Endothelial cell of umbilical vein (primary cell): ENCODE results near the gene CFAP141. TPM values are rescaled to one million over a fixed set of nuclear protein-coding genes. Genes with fewer than 3 reads are reported as not detected.

Experiments
- BruUV-seq: library from RNA; stranded (reverse); fragments of 400-500 nt; replicated peaks from 2 replicates; lab custom pipeline; 2021; lab: Mats Ljungman, UMichigan
- CTCF ChIA-PET: fragments of 300-600, 350-600 bp; sonication (Branson Sonifier 250); formaldehyde crosslinking; loops from one replicate; lab custom pipeline; 2021; ENCODE audit warnings: antibody characterized with exemption, inconsistent platforms; lab: Charles Lee
- POLR2A ChIA-PET: fragments of 300-600, 350-600 bp; sonication (Branson Sonifier 250); formaldehyde crosslinking; loops from one replicate; lab custom pipeline; 2021; ENCODE audit warnings: antibody characterized with exemption, inconsistent platforms; lab: Charles Lee
- DNase-seq: peaks from one replicate; pipeline ENCODE4 v3.0.0-alpha.2; 2011; ENCODE audit warnings: low read depth, low spot score
- FAIRE-seq: peaks from 2 replicates; lab custom pipeline; 2011; peaks lifted over from hg19 to GRCh38; lab: Jason Lieb, UNC
- H2AFZ ChIP-seq: 2 replicates; pipeline ENCODE4 v1.6.0; 2012; ENCODE audit warnings: low read depth, low read length, control low read depth, inconsistent platforms
- H3K27ac ChIP-seq: 2 replicates; pipeline ENCODE4 v1.5.1; 2011; ENCODE audit warnings: low read depth, mild to moderate bottlenecking, control low read depth, low read length, moderate library complexity; ENCODE audit not compliant: insufficient read depth
- H3K27me3 ChIP-seq, 2 experiments: 2 replicates each; pipeline versions ENCODE4 v1.6.0 to v1.6.1; 2011; ENCODE audit warnings: low read length in 2 of 2, mixed read lengths in 1 of 2; ENCODE audit not compliant: control insufficient read depth in 2 of 2, insufficient read depth in 2 of 2
- H3K36me3 ChIP-seq, 2 experiments: 2 replicates in 1 of 2; 3 replicates in 1 of 2; pipeline ENCODE4 v1.5.1; 2011; ENCODE audit warnings: low read length in 2 of 2, mild to moderate bottlenecking in 1 of 2, moderate library complexity in 1 of 2; ENCODE audit not compliant: control insufficient read depth in 2 of 2, insufficient read depth in 2 of 2; ENCODE audit errors: extremely low read depth in 1 of 2
- H3K4me1 ChIP-seq: 3 replicates; pipeline ENCODE4 v1.5.1; 2011; ENCODE audit warnings: mild to moderate bottlenecking, low read length; ENCODE audit not compliant: control insufficient read depth, insufficient read depth; ENCODE audit errors: extremely low read depth
- H3K4me2 ChIP-seq: 2 replicates; pipeline ENCODE4 v1.6.1; 2011; ENCODE audit warnings: low read length, control low read depth, mixed read lengths; ENCODE audit not compliant: insufficient read depth
- H3K4me3 ChIP-seq, 3 experiments: fragments of 200-600 bp in 1 of 3; sonication (generic), shearing (Covaris generic) in 1 of 3; replicated peaks in 1 of 3; 2 replicates each; pipeline ENCODE4 v1.5.1; 2011 to 2016; ENCODE audit warnings: control low read depth in 3 of 3, low read length in 3 of 3, mild to moderate bottlenecking in 2 of 3, inconsistent platforms in 1 of 3, low read depth in 1 of 3, moderate library complexity in 1 of 3; ENCODE audit not compliant: insufficient read depth in 1 of 3
- H3K79me2 ChIP-seq: 2 replicates; pipeline ENCODE4 v1.6.0; 2012; ENCODE audit warnings: low read length, inconsistent platforms; ENCODE audit not compliant: control insufficient read depth, insufficient read depth
- H3K9ac ChIP-seq: replicated peaks from 2 replicates; pipeline ENCODE3; 2011; ENCODE audit warnings: low read length, control low read depth; ENCODE audit not compliant: insufficient read depth; ENCODE audit errors: extremely low read depth
- H3K9me1 ChIP-seq: replicated peaks from 3 replicates; pipeline ENCODE4 v1.6.0; 2011; ENCODE audit warnings: mild to moderate bottlenecking, low read length; ENCODE audit not compliant: control insufficient read depth, insufficient read depth; ENCODE audit errors: extremely low read depth
- H3K9me3 ChIP-seq: replicated peaks from 2 replicates; pipeline ENCODE4 v1.5.1; 2012; ENCODE audit warnings: low read length, inconsistent platforms; ENCODE audit not compliant: control insufficient read depth, insufficient read depth
- H4K20me1 ChIP-seq: replicated peaks from 2 replicates; pipeline ENCODE3; 2011; ENCODE audit warnings: mild to moderate bottlenecking, low read length; ENCODE audit not compliant: control insufficient read depth, insufficient read depth; ENCODE audit errors: extremely low read depth
- EZH2 ChIP-seq: IDR thresholded peaks from 2 replicates; pipeline ENCODE4 v1.6.1; 2012; ENCODE audit warnings: borderline replicate concordance, low read depth, mild to moderate bottlenecking, moderate library complexity, low read length, inconsistent platforms; ENCODE audit not compliant: severe bottlenecking
- FOS ChIP-seq: IDR thresholded peaks from 2 replicates; pipeline ENCODE4 v1.6.1; 2011; ENCODE audit warnings: mild to moderate bottlenecking, low read length, moderate library complexity, borderline replicate concordance; ENCODE audit not compliant: insufficient read depth
- GATA2 ChIP-seq: IDR thresholded peaks from 2 replicates; pipeline ENCODE4 v1.7.0; 2011; ENCODE audit warnings: low read depth, mild to moderate bottlenecking, moderate library complexity, mixed read lengths, low read length; ENCODE audit not compliant: insufficient read length, insufficient read depth
- JUN ChIP-seq: IDR thresholded peaks from 2 replicates; pipeline ENCODE4 v1.6.1; 2011; ENCODE audit warnings: borderline replicate concordance, low read depth; ENCODE audit not compliant: insufficient read length, insufficient read depth
- MYC ChIP-seq: IDR thresholded peaks from one replicate; pipeline ENCODE4 v1.6.1; 2011; ENCODE audit warnings: mild to moderate bottlenecking, low read depth, low read length
- POLR2A ChIP-seq: IDR thresholded peaks from 2 replicates; pipeline ENCODE4 v1.6.1; 2012; ENCODE audit warnings: low read depth, mild to moderate bottlenecking, control low read depth, low read length
- POLR2AphosphoS5 ChIP-seq: IDR thresholded peaks from 2 replicates; pipeline ENCODE4 v1.6.1; 2012; ENCODE audit warnings: low read depth, mild to moderate bottlenecking, control low read depth, low read length, moderate library complexity; ENCODE audit not compliant: insufficient read depth
- dilution Hi-C: fragments of 300-500 bp; cut with MboI; formaldehyde crosslinking; loops from one replicate; pipeline ENCODE4 v1.15.0; 2019; ENCODE audit warnings: low sequenced_read_pairs; ENCODE audit not compliant: extremely low pct_ligation_motif_present
- intact Hi-C: fragments of 100-400 bp; cut with micrococcal nuclease; formaldehyde crosslinking; loops from one replicate; pipeline ENCODE4 v1.10.0; 2022
- polyA plus RNA-seq, 4 experiments: library from polyadenylated mRNA; depleted of rRNA in 3 of 4; stranded (reverse) in 3 of 4; unstranded in 1 of 4; fragments of >200 nt; gene quantifications; 2 replicates each; pipeline versions ENCODE4 v1.2.1 to v1.2.3, GENCODE V29; 2011 to 2012; ENCODE audit warnings: missing spikeins in 1 of 4
- total RNA-seq: library from RNA; stranded (reverse); gene quantifications from 2 replicates; pipeline ENCODE4 v1.2.3, GENCODE V29; 2021
- TF ChIP-seq, protein P1 (sequence below): IDR thresholded peaks from 2 replicates; pipeline ENCODE4 v1.6.1; 2011; ENCODE audit not compliant: insufficient read depth, insufficient read length
- TF ChIP-seq, protein P2 (sequence below), 2 donors: IDR thresholded peaks; 1 replicate in 1 of 2; 2 replicates in 1 of 2; pipeline ENCODE4 v1.5.1; 2011; ENCODE audit warnings: low read length in 2 of 2, mild to moderate bottlenecking in 2 of 2, moderate library complexity in 2 of 2, control low read depth in 1 of 2, inconsistent platforms in 1 of 2, low read depth in 1 of 2; ENCODE audit not compliant: insufficient read depth in 1 of 2; ENCODE audit errors: extremely low read depth in 1 of 2

CFAP141 gene
- total and polyA plus RNA-seq, 2 donors (not counting 3 experiments of a cell fraction or from before 2014, with no cell fraction given): not detected

GRCh38 chr1:154241703-154242351, 35.7 kb upstream of the CFAP141 start:
- no peaks in the 10 kb centered on the region for H3K4me1 ChIP-seq
- ChIA-PET CTCF (interaction anchor here (0.9 kb wide), 2 partner anchors 42 to 93 kb away, joined by 3 read pairs; no protein-coding TSS in a partner anchor), POLR2A (no interaction called here)
- H3K4me2 ChIP-seq: no peak overlapping the region
- H3K4me3 ChIP-seq: no peak overlapping the region
- H3K27ac ChIP-seq: no peak overlapping the region
- no TSS peak for BruUV-seq
- DNase-seq (peak; percentile 18), FAIRE-seq (no peak)
- H3K9me1 ChIP-seq: no peaks in the 10 kb centered on the region
- no peaks in the 10 kb centered on the region for H3K27me3 ChIP-seq
- peaks cover 29% of the 10 kb centered on the region for H3K79me2 ChIP-seq
- intact Hi-C loops: no loop called here
- H3K9me3 ChIP-seq: no peaks in the 10 kb centered on the region
- dilution Hi-C loops: no loop called here
- no peaks in the 10 kb centered on the region for H4K20me1 ChIP-seq
- TF ChIP-seq, protein P1, sequence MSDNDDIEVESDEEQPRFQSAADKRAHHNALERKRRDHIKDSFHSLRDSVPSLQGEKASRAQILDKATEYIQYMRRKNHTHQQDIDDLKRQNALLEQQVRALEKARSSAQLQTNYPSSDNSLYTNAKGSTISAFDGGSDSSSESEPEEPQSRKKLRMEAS: no peak
- TF ChIP-seq, protein P2, sequence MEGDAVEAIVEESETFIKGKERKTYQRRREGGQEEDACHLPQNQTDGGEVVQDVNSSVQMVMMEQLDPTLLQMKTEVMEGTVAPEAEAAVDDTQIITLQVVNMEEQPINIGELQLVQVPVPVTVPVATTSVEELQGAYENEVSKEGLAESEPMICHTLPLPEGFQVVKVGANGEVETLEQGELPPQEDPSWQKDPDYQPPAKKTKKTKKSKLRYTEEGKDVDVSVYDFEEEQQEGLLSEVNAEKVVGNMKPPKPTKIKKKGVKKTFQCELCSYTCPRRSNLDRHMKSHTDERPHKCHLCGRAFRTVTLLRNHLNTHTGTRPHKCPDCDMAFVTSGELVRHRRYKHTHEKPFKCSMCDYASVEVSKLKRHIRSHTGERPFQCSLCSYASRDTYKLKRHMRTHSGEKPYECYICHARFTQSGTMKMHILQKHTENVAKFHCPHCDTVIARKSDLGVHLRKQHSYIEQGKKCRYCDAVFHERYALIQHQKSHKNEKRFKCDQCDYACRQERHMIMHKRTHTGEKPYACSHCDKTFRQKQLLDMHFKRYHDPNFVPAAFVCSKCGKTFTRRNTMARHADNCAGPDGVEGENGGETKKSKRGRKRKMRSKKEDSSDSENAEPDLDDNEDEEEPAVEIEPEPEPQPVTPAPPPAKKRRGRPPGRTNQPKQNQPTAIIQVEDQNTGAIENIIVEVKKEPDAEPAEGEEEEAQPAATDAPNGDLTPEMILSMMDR (IDR thresholded peaks at IDR 0.05; ENCODE audit: extremely low read depth in 1 of 2, insufficient read depth in 1 of 2, low read depth in 1 of 2, low read length in 2 of 2): no peak
- no peak for TF ChIP-seq FOS
- no peak for TF ChIP-seq POLR2AphosphoS5
- TF ChIP-seq EZH2: no peak
- no peak for TF ChIP-seq GATA2
- TF ChIP-seq MYC: no peak
- TF ChIP-seq POLR2A: no peak
- TF ChIP-seq JUN: no peak
- no peak overlapping the region for H2AFZ ChIP-seq
- H3K36me3 ChIP-seq: peaks cover 32 to 46% of the 10 kb centered on the region in 2 experiments
- no peak overlapping the region for H3K9ac ChIP-seq
